Measurements from ENCODE around the gene ABCA6.

The ABCA6 gene

DNA sequence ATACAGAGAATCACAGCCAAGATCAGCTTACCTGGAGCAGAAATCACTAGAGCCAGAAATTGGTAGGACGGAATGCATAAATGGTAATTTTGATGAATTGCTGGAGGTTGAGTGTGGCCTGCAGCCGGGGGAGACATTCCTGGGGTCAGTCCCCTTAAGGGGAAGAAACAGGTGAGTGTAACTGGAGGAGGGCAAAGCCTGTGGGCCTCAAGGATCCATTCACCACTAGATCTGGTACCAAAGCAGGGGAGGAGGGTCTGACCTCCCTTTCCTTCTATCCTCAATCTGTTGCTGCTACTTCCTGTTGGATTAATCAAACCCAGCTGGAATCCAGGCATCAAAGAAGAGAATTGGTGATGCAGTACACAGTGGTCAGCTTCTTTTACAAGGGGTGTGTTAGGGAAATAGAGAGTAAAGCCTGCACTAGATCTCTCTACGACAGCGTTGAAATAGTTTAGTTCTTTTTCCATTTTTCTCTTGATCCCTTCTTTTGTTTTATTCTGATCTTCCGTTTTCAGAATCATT lies 72.4 kb downstream of the ABCA6 start:
- H3K4me3 ChIP-seq (ENCODE audit: low read depth, low read length): no peak overlapping the region
- no peak for TF ChIP-seq CTCF (IDR thresholded peaks at IDR 0.05; ENCODE audit: low read depth, low read length)

DNA sequence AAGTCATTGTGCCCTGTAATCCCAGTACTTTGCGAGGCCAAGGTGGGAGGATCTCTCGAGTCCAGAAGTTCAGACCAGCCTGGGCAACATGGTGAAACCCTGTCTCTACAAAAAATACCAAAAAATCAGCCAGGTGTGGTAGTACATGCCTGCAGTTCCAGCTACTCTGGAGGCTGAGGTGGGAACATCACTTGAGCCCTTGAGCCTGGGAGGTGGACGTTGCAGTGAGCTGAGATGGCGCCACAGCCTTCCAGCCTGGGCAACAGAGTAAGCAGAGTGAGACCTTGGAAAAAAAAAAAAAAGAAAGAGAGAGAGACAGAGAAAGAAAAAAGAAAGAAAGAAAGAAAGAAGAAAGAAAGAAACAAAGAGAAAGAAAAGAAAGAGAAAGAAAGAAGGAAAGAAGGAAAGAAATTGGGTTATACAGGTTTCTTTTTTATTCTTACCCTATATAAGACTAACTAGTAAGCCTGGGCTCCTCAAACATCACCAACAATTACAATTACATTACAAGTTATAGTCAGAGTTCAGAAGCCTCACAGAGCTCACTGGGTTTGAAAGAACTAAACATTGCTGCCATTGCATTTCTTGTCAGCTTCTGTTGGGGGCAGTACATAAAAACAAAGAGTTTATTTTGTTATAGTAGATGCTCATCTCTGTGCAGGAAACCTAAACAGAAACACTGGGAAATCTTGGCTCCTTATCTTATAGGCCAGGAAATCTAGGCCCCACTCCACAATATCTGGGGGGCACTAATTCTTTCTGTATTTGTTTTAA lies 74.2 kb downstream of the ABCA6 start:
- H3K4me3 ChIP-seq (ENCODE audit: low read depth, low read length): no peak overlapping the region
- no peak for TF ChIP-seq CTCF (IDR thresholded peaks at IDR 0.05; ENCODE audit: low read depth, low read length)

DNA sequence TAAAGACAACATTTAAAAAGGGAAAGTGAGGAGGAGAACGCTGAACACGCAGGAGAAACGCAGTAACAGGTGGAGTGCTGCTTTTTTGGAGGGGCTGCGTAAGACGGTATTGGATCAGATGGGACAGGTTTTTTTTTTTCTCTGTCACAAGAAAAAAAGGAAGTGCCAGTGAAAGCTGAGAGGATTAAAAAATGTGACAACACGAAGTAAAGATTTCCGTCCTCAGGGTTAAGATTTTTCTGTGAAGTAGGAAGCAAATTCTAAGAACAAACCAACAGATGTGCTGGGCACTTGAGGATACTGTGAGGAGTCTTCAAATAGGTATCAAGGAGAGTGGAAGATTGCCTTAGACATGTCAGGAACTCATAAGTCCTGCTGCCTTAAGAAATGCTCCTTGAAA lies 75.2 kb downstream of the ABCA6 start:
- H3K4me3 ChIP-seq (ENCODE audit: low read depth, low read length): no peak overlapping the region
- no peak for TF ChIP-seq CTCF (IDR thresholded peaks at IDR 0.05; ENCODE audit: low read depth, low read length)

DNA sequence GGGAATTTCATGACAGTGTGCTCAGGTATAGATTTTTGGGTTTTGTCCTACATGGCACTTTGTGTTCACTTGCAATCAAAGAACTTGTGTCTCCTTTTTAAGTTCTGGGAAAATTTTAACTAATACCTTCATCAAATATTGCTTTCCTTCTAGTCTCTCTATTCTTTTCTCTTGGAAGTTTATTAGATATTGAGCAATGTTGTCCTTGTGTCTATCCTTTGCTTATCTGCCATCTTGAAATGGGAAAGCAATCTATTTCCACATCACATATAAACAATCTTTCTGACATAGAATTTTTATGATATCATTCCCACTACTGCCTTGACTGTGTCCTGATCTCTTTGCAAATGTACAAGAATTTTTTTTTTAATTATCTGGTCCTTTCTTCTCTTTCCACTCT lies 76.6 kb downstream of the ABCA6 start:
- TF ChIP-seq CTCF (IDR thresholded peaks at IDR 0.05; ENCODE audit: low read depth, low read length): no peak
- H3K4me3 ChIP-seq (ENCODE audit: low read depth, low read length): no peak overlapping the region

DNA sequence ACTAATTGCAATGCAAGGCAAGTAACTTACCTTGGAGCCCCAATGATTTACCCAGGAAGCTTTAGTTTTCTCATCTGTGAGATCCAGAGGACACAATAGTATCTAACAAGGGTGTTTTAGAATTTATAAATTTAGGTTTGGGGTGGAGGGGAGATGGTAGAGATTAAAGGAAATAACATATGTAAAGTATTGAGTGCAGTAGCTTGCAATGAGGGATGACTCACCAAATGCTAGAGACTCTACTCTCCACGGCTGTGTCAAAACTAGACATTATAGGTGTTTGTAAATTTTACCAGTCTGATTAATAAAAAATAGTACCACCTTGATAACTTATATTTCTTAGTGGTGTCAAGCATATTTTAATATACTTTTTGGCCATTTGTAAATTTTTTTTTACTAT lies 77.2 kb downstream of the ABCA6 start:
- TF ChIP-seq CTCF (IDR thresholded peaks at IDR 0.05; ENCODE audit: low read depth, low read length): no peak
- H3K4me3 ChIP-seq (ENCODE audit: low read depth, low read length): no peak overlapping the region

GRCh38 chr17:69064001-69064400 lies 77.7 kb downstream of the ABCA6 start:
- TF ChIP-seq CTCF (IDR thresholded peaks at IDR 0.05; ENCODE audit: low read depth, low read length): no peak
- H3K4me3 ChIP-seq (ENCODE audit: low read depth, low read length): no peak overlapping the region

DNA sequence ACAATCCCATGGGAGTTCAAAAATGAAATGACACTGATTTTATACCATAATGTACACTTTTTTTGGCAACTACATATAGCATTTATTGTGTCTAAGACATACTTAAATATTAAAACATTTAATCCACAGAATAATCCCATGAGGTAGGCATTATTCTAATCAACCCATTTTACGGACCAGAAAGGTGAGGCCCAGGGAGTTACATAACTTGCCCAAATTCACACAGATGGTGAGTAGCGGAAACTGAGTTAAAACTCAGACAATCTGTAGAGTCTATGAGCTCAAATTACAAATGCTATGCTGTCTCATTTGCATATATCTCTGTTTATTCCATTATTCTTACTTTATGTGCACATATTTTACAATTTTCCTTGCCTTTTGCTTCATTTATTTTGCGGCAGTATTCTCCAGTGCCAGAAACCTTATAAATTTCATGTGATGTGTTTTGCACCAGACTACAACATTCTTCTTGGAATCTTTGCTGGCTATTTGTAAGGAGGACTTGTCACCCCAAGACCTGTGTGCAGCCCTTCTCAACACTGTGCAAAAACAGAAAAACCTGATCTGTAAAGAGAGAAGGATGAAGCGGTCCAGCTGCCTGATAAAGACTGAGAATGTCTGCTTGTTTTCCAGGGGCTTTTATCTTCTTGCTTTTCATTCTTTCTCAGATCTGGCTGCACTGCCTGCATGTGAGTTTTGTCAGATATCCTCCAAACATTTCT lies 78.7 kb downstream of the ABCA6 start:
- no peak for TF ChIP-seq CTCF (IDR thresholded peaks at IDR 0.05; ENCODE audit: low read depth, low read length)
- H3K4me3 ChIP-seq (ENCODE audit: low read depth, low read length): no peak overlapping the region
